ENCODE measurements around the gene HOGA1.

GRCh38 chr10:97599272-97599619 lies 15.1 kb downstream of the HOGA1 start:
- TF ChIP-seq CTCF (IDR thresholded peaks at IDR 0.05) = no peak
- no peak for TF ChIP-seq POLR2A (IDR thresholded peaks at IDR 0.05)
